H1 (cell line): ENCODE measurements around the gene LCE1F. TPM values are rescaled to one million over a fixed set of nuclear protein-coding genes. Genes with fewer than 3 reads are reported as not detected.

Experiments used
- CTCF ChIA-PET: fragments of 300-600 bp; sonication (Branson Sonifier 250); formaldehyde crosslinking; loops from one replicate; lab custom pipeline; 2021; ENCODE audit not compliant: partially characterized antibody; lab: Charles Lee
- POLR2A ChIA-PET: fragments of 300-600 bp; sonication (Branson Sonifier 250); formaldehyde crosslinking; loops from one replicate; lab custom pipeline; 2021; ENCODE audit warnings: inconsistent platforms; ENCODE audit not compliant: partially characterized antibody; lab: Charles Lee
- DNase-seq, 2 experiments: peaks; one replicate each; pipeline versions ENCODE4 v3.0.0 to v3.0.0-alpha.2; 2010 to 2022; ENCODE audit warnings: low spot score in 2 of 2, low read depth in 1 of 2, mixed read lengths in 1 of 2
- FAIRE-seq: peaks from 2 replicates; lab custom pipeline; 2011; peaks lifted over from hg19 to GRCh38; lab: Jason Lieb, UNC
- H2AFZ ChIP-seq: 2 replicates; pipeline ENCODE4 v1.8.1; 2012; ENCODE audit warnings: low read length, inconsistent platforms
- H2AK5ac ChIP-seq: 2 replicates; pipeline ENCODE4 v1.6.1; 2013; ENCODE audit warnings: low read depth, low read length
- H2BK120ac ChIP-seq: replicated peaks from 2 replicates; pipeline ENCODE3; 2013; ENCODE audit warnings: low read depth, low read length, inconsistent platforms
- H2BK12ac ChIP-seq: 2 replicates; pipeline ENCODE4 v1.6.1; 2013; ENCODE audit warnings: low read depth, low read length
- H2BK15ac ChIP-seq: 2 replicates; pipeline ENCODE4 v1.6.1; 2013; ENCODE audit warnings: low read length
- H2BK20ac ChIP-seq: 2 replicates; pipeline ENCODE4 v1.6.1; 2013; ENCODE audit warnings: low read length
- H2BK5ac ChIP-seq: 2 replicates; pipeline ENCODE4 v1.6.1; 2013; ENCODE audit warnings: low read depth, low read length
- H3K14ac ChIP-seq: 2 replicates; pipeline ENCODE4 v1.6.1; 2013; ENCODE audit warnings: inconsistent platforms; ENCODE audit not compliant: insufficient read length
- H3K18ac ChIP-seq: 2 replicates; pipeline ENCODE4 v1.6.1; 2013; ENCODE audit warnings: low read length; ENCODE audit errors: extremely low read depth
- H3K23ac ChIP-seq: 2 replicates; pipeline ENCODE4 v1.6.1; 2013; ENCODE audit warnings: inconsistent platforms; ENCODE audit not compliant: insufficient read length
- H3K23me2 ChIP-seq: 2 replicates; pipeline ENCODE4 v1.6.1; 2013; ENCODE audit warnings: low read depth, low read length
- H3K27ac ChIP-seq: 2 replicates; pipeline ENCODE4 v1.6.1; 2011; ENCODE audit warnings: low read depth, low read length, inconsistent platforms
- H3K27me3 ChIP-seq, 4 experiments: replicated peaks in 1 of 4; 1 replicate in 1 of 4; 2 replicates in 3 of 4; pipeline versions ENCODE4 v1.6.1 to v1.8.1; 2011 to 2013; ENCODE audit warnings: low read length in 3 of 4, mild to moderate bottlenecking in 3 of 4, inconsistent platforms in 2 of 4, mixed read lengths in 2 of 4, moderate library complexity in 1 of 4; ENCODE audit not compliant: control insufficient read depth in 3 of 4, insufficient read depth in 3 of 4; ENCODE audit errors: extremely low read depth in 1 of 4
- H3K36me3 ChIP-seq, 4 experiments: 2 replicates each; pipeline versions ENCODE4 v1.6.1 to v1.8.1; 2011 to 2013; ENCODE audit warnings: mild to moderate bottlenecking in 4 of 4, low read length in 3 of 4, moderate library complexity in 2 of 4, control low read depth in 1 of 4, inconsistent platforms in 1 of 4; ENCODE audit not compliant: insufficient read depth in 4 of 4, control insufficient read depth in 2 of 4
- H3K4ac ChIP-seq: replicated peaks from 2 replicates; pipeline ENCODE3; 2013; ENCODE audit warnings: low read length, low read depth, mixed read lengths, inconsistent platforms; ENCODE audit not compliant: insufficient read length
- H3K4me1 ChIP-seq, 4 experiments: replicated peaks in 1 of 4; 1 replicate in 1 of 4; 2 replicates in 3 of 4; pipeline versions ENCODE4 v1.6.1 to v1.8.1; 2011 to 2013; ENCODE audit warnings: low read length in 3 of 4, inconsistent platforms in 2 of 4, mixed read lengths in 1 of 4; ENCODE audit not compliant: insufficient read depth in 4 of 4, control insufficient read depth in 3 of 4
- H3K4me2 ChIP-seq, 2 experiments: 2 replicates each; pipeline versions ENCODE4 v1.6.1 to v1.8.1; 2011 to 2013; ENCODE audit warnings: low read depth in 2 of 2, low read length in 2 of 2, control low read depth in 1 of 2, inconsistent platforms in 1 of 2, mild to moderate bottlenecking in 1 of 2; ENCODE audit not compliant: insufficient read depth in 1 of 2
- H3K4me3 ChIP-seq, 4 experiments: fragments of 200-600, 300-600 bp in 1 of 4; sonication (generic), shearing (Covaris generic), sonication (Bioruptor Twin) in 1 of 4; 2 replicates each; pipeline versions ENCODE4 v1.5.1 to v1.8.1; 2011 to 2016; ENCODE audit warnings: low read length in 4 of 4, low read depth in 3 of 4, control low read depth in 2 of 4, inconsistent platforms in 2 of 4, mild to moderate bottlenecking in 2 of 4, mixed read lengths in 1 of 4, moderate library complexity in 1 of 4; ENCODE audit not compliant: insufficient read depth in 2 of 4; ENCODE audit errors: extremely low read depth in 1 of 4
- H3K56ac ChIP-seq: replicated peaks from 2 replicates; pipeline ENCODE3; 2013; ENCODE audit warnings: low read depth, mild to moderate bottlenecking, mixed read lengths, low read length, inconsistent platforms; ENCODE audit not compliant: insufficient read length
- H3K79me1 ChIP-seq: 2 replicates; pipeline ENCODE4 v1.6.1; 2013; ENCODE audit warnings: low read depth, low read length, control low read depth
- H3K79me2 ChIP-seq, 2 experiments: 2 replicates each; pipeline versions ENCODE4 v1.6.1 to v1.8.1; 2012 to 2013; ENCODE audit warnings: low read length in 2 of 2, mild to moderate bottlenecking in 2 of 2, inconsistent platforms in 1 of 2; ENCODE audit not compliant: insufficient read depth in 2 of 2, control insufficient read depth in 1 of 2
- H3K9ac ChIP-seq, 4 experiments: replicated peaks in 1 of 4; 1 replicate in 1 of 4; 2 replicates in 3 of 4; pipeline versions ENCODE4 v1.6.1 to v1.8.1; 2011 to 2013; ENCODE audit warnings: low read depth in 3 of 4, low read length in 3 of 4, control low read depth in 2 of 4, mild to moderate bottlenecking in 2 of 4, moderate library complexity in 2 of 4, inconsistent platforms in 1 of 4; ENCODE audit errors: extremely low read depth in 1 of 4
- H3K9me3 ChIP-seq, 2 experiments: 2 replicates each; pipeline versions ENCODE4 v1.6.1 to v1.8.1; 2012 to 2013; ENCODE audit warnings: mild to moderate bottlenecking in 2 of 2, moderate library complexity in 2 of 2, control low read depth in 1 of 2, inconsistent platforms in 1 of 2, low read depth in 1 of 2, low read length in 1 of 2, mixed read lengths in 1 of 2; ENCODE audit not compliant: insufficient read depth in 2 of 2
- H4K20me1 ChIP-seq, 2 experiments: replicated peaks in 1 of 2; 2 replicates each; pipeline versions ENCODE3 to v1.8.1; 2011 to 2013; ENCODE audit warnings: inconsistent platforms in 2 of 2, low read length in 2 of 2, mild to moderate bottlenecking in 1 of 2; ENCODE audit not compliant: insufficient read depth in 2 of 2, control insufficient read depth in 1 of 2
- H4K5ac ChIP-seq: 2 replicates; pipeline ENCODE4 v1.6.1; 2013; ENCODE audit warnings: low read length, low read depth, mixed read lengths, inconsistent platforms; ENCODE audit not compliant: insufficient read length
- H4K8ac ChIP-seq: 2 replicates; pipeline ENCODE4 v1.8.0; 2013; ENCODE audit warnings: mild to moderate bottlenecking, moderate library complexity, low read length, inconsistent platforms; ENCODE audit not compliant: insufficient read depth; ENCODE audit errors: extremely low read depth
- H4K91ac ChIP-seq: replicated peaks from 2 replicates; pipeline ENCODE3; 2013; ENCODE audit warnings: low read length, mixed read lengths, inconsistent platforms; ENCODE audit not compliant: insufficient read length
- CHD2 ChIP-seq: IDR thresholded peaks from 2 replicates; pipeline ENCODE4 v1.6.1; 2012; ENCODE audit warnings: low read length, improper control_type of control experiment
- CTBP2 ChIP-seq: IDR thresholded peaks from 2 replicates; pipeline ENCODE4 v1.7.0; 2011; ENCODE audit warnings: borderline replicate concordance, mild to moderate bottlenecking, moderate library complexity, mixed read lengths, low read length; ENCODE audit not compliant: insufficient read depth, insufficient read length
- FOSL1 ChIP-seq: IDR thresholded peaks from 2 replicates; pipeline ENCODE4 v1.6.1; 2011; ENCODE audit warnings: mild to moderate bottlenecking, low read depth, low read length, moderate library complexity; ENCODE audit not compliant: insufficient read depth
- RFX5 ChIP-seq: IDR thresholded peaks from 2 replicates; pipeline ENCODE4 v1.6.1; 2011; ENCODE audit warnings: low read depth, low read length, improper control_type of control experiment, borderline replicate concordance
- SAP30 ChIP-seq: fragments of 300-600 bp; sonication (generic); IDR thresholded peaks from 2 replicates; pipeline ENCODE4 v1.7.1; 2012; ENCODE audit warnings: low read length, moderate library complexity, mild to moderate bottlenecking, inconsistent platforms; ENCODE audit not compliant: insufficient read depth, insufficient replicate concordance
- SUZ12 ChIP-seq: fragments of 200-600 bp; sonication (generic); IDR thresholded peaks from 2 replicates; pipeline ENCODE4 v1.6.1; 2012; ENCODE audit warnings: mild to moderate bottlenecking, inconsistent platforms, low read length, moderate library complexity, mixed read lengths
- TAF7 ChIP-seq: optimal IDR thresholded peaks from 2 replicates; pipeline ENCODE3; 2011; ENCODE audit warnings: low read depth, mild to moderate bottlenecking, inconsistent platforms, low read length, moderate library complexity, borderline replicate concordance
- WGBS, 2 experiments: shearing (Covaris generic) in 1 of 2; methylation state at CpG; one replicate each; pipeline versions ENCODE4 v1.1.6 to v1.1.7; 2013 to 2015; ENCODE audit warnings: low lambda C conversion rate in 2 of 2, mixed read lengths in 2 of 2, inconsistent platforms in 1 of 2, low coverage in 1 of 2, missing lambda C conversion rate in 1 of 2; ENCODE audit not compliant: insufficient replicate concordance in 2 of 2, insufficient coverage in 1 of 2, insufficient read length in 1 of 2; ENCODE audit errors: extremely low coverage in 1 of 2, missing lambda C conversion rate in 1 of 2; 5-methylcytosine and 5-hydroxymethylcytosine counted together
- polyA plus RNA-seq, 7 experiments: library from polyadenylated mRNA; depleted of rRNA in 3 of 7; stranded (reverse) in 5 of 7; unstranded in 2 of 7; fragments of >200 nt in 5 of 7; fragments of 200-250 nt in 2 of 7; gene quantifications; 1 replicate in 5 of 7; 2 replicates in 1 of 7; 4 replicates in 1 of 7; pipeline versions ENCODE4 v1.2.1 to v1.2.3, GENCODE V29; 2011 to 2013; ENCODE audit warnings: missing spikeins in 2 of 7, mixed read lengths in 2 of 7
- total RNA-seq: library from RNA; stranded (reverse); fragmentation: NEBNext Ultra II Directional; extraction: Animal tissue kit (Norgen Biotek cat#: 25700); gene quantifications from 2 replicates; pipeline ENCODE4 v1.2.1, GENCODE V29; 2021

Gene LCE1F
- total and polyA plus RNA-seq, 2 of the 8 experiments (the other 6 are each of a cell fraction or from before 2014, with no cell fraction given), result not detected

DNA sequence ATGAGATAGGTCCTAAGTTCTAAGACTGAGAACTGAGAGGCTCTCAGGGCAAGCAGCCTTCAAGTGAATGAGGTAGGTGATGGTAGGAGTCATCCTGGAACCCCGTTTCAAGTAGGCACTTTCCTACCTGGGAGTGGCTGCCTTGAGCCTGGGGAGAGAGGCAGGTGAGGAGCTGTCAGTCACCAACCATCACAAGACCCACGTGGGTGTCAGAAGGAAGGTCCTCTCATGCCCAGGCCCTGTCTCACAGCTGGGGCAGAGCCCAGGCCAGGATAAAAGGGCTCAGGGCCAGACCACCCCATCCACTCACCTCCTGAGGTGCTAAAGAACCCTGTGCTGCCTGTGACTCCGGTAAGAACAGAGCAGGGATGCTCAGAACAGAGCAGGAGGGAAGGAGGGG lies 21.5 kb downstream of the LCE1F start, which contains the start of gene LCE1D:
LCE1D (plus strand) TSS at position 301 of the 400 bp plus-strand sequence. CDS start 1,074 bp downstream, outside the sequence.
- Histone ChIP-seq H4K91ac (no peak within 1 kb of the TSS), H3K23ac (no peak within 1 kb of the TSS), H3K4me2 (no peak within 1 kb of the TSS), H2AFZ (no peak within 1 kb of the TSS), H4K8ac (no peak within 1 kb of the TSS), H4K20me1 (no peaks in the 10 kb centered on the region), H3K14ac (no peak within 1 kb of the TSS), H3K4me1 (no peaks in the 10 kb centered on the region), H3K79me2 (no peaks in the 10 kb centered on the region), H4K5ac (no peak within 1 kb of the TSS), H2BK12ac (no peak within 1 kb of the TSS), H2BK120ac (no peak within 1 kb of the TSS), H3K27ac (no peak within 1 kb of the TSS), H3K27me3 (no peaks in the 10 kb centered on the region), H2BK15ac (no peak within 1 kb of the TSS), H2BK5ac (no peak within 1 kb of the TSS), H3K9me3 (peaks cover 25 to 47% of the 10 kb centered on the region in 2 experiments), H2BK20ac (no peak within 1 kb of the TSS), H2AK5ac (no peak within 1 kb of the TSS), H3K36me3 (no peaks in the 10 kb centered on the region), H3K56ac (no peak within 1 kb of the TSS), H3K9ac (no peak within 1 kb of the TSS), H3K18ac (no peak within 1 kb of the TSS), H3K4me3 (no peak within 1 kb of the TSS), H3K4ac (no peak within 1 kb of the TSS), H3K79me1 (no peaks in the 10 kb centered on the region), H3K23me2 (no peaks in the 10 kb centered on the region)
- ChIA-PET POLR2A (no interaction called here), CTCF (interaction anchor here (0.6 kb wide), 1 partner anchor 424 kb away, joined by 3 read pairs; no protein-coding TSS in a partner anchor)
- TF ChIP-seq FOSL1 (no peak), CTBP2 (no peak), CHD2 (no peak), SUZ12 (no peak), RFX5 (no peak), TAF7 (no peak), SAP30 (no peak)
- WGBS, 2 experiments, result no CpG with 5 or more reads among the region's 3 CpGs
- FAIRE-seq (no peak), DNase-seq (no peak)
